Body of pancreas (tissue), 4 donors: ENCODE measurements around the gene UBE2L3. TPM values are rescaled to one million over a fixed set of nuclear protein-coding genes. Genes with fewer than 3 reads are reported as not detected.
"Not testable (repeated sequence)": the region's sequence is repeated elsewhere in the genome, so short reads cannot be mapped to it uniquely, and the experiment has no call there.

Source experiments
- ATAC-seq: fragments of 150-250 bp; one replicate; pipeline ENCODE4 v1.9.1; 2016
- DNase-seq, 4 donors: peaks; one replicate each; pipeline ENCODE4 v3.0.0-alpha.2; 2019
- H3K27ac ChIP-seq, 4 donors: fragments of 200-600 bp; sonication (generic); 1 replicate in 3 of 4; 2 replicates in 1 of 4; pipeline versions ENCODE4 v1.5.1 to v1.6.1; 2016 to 2019; ENCODE audit warnings: mild to moderate bottlenecking in 1 of 4, mixed read lengths in 1 of 4, moderate library complexity in 1 of 4
- H3K27me3 ChIP-seq, 2 donors: fragments of 200-600 bp; sonication (generic); one replicate each; pipeline ENCODE4 v1.6.0; 2016; ENCODE audit warnings: mild to moderate bottlenecking in 1 of 2
- H3K36me3 ChIP-seq, 2 donors: fragments of 200-600 bp; sonication (generic); replicated peaks in 1 of 2; 2 replicates each; pipeline ENCODE4 v1.5.1; 2016; ENCODE audit warnings: low read depth in 2 of 2; ENCODE audit not compliant: insufficient read depth in 1 of 2
- H3K4me1 ChIP-seq: fragments of 200-600 bp; sonication (generic); one replicate; pipeline ENCODE4 v1.6.0; 2016
- H3K4me3 ChIP-seq, 2 donors: fragments of 200-600 bp; sonication (generic); 1 replicate in 1 of 2; 2 replicates in 1 of 2; pipeline ENCODE4 v1.5.1; 2016 to 2019
- H3K9me3 ChIP-seq, 3 donors: fragments of 200-600 bp; sonication (generic); 1 replicate in 2 of 3; 2 replicates in 1 of 3; pipeline ENCODE4 v1.5.1; 2016
- POLR2A ChIP-seq, 3 donors: fragments of 450-650 bp; IDR thresholded peaks; one replicate each; pipeline ENCODE4 v1.6.1; 2016; ENCODE audit warnings: antibody characterized with exemption in 3 of 3, mild to moderate bottlenecking in 2 of 3
- WGBS, 2 donors: methylation state at CpG; one replicate each; pipeline ENCODE4 v1.1.5; 2017; 5-methylcytosine and 5-hydroxymethylcytosine counted together
- intact Hi-C: fragments of 100-400 bp; cut with DNase I; formaldehyde crosslinking; loops from one replicate; pipeline ENCODE4 v1.15.1; 2023
- total RNA-seq, 2 donors: library from RNA; depleted of rRNA; stranded (reverse); fragments of >200 nt; gene quantifications; one replicate each; pipeline ENCODE4 v1.1.0, GENCODE V29; 2016
- TF ChIP-seq, protein P1 (sequence below), 7 experiments: fragments of 450-650 bp in 4 of 7; fragments of 200-600 bp in 3 of 7; sonication (generic) in 3 of 7; IDR thresholded peaks; one replicate each; pipeline ENCODE4 v1.5.1; 2016 to 2019; ENCODE audit warnings: antibody characterized with exemption in 7 of 7

The UBE2L3 gene
- total RNA-seq, 2 donors from 2014 or later: 17.4 to 33.3 TPM

DNA sequence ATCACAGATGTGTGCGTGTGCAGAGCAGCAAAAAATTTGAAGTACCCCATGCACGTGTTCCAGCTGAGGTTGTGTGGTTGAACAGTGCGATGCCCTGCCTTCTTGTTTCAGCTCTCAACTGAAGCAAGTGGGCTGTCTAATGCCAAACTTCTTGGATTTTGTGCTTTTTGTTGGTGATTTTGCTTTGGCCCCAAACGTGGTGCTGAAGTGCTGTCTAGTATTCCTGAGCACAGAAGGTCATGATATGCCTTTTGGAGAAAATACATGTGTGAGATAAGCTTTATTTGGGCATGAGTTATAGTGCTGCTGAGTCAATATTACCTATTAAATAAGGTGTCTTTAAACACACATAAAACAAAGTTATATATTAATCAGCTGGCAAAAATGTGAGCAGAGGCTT lies 48.2 kb downstream of the UBE2L3 start:
- Histone ChIP-seq H3K27me3 (no peaks in the 10 kb centered on the region), H3K9me3 (no peaks in the 10 kb centered on the region), H3K36me3 (peaks cover 0 to 7% of the 10 kb centered on the region in 2 donors), H3K27ac (peak overlapping the region in 1 of 4 donors; percentile 31), H3K4me1 (peaks cover 28% of the 10 kb centered on the region), H3K4me3 (no peak overlapping the region)
- DNase-seq (no peak), ATAC-seq (no peak)
- WGBS, 2 donors: 32 to 44% methylated on average over 4 of the region's 4 CpGs
- intact Hi-C loops: no loop called here
- TF ChIP-seq, protein P1, sequence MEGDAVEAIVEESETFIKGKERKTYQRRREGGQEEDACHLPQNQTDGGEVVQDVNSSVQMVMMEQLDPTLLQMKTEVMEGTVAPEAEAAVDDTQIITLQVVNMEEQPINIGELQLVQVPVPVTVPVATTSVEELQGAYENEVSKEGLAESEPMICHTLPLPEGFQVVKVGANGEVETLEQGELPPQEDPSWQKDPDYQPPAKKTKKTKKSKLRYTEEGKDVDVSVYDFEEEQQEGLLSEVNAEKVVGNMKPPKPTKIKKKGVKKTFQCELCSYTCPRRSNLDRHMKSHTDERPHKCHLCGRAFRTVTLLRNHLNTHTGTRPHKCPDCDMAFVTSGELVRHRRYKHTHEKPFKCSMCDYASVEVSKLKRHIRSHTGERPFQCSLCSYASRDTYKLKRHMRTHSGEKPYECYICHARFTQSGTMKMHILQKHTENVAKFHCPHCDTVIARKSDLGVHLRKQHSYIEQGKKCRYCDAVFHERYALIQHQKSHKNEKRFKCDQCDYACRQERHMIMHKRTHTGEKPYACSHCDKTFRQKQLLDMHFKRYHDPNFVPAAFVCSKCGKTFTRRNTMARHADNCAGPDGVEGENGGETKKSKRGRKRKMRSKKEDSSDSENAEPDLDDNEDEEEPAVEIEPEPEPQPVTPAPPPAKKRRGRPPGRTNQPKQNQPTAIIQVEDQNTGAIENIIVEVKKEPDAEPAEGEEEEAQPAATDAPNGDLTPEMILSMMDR (IDR thresholded peaks at IDR 0.05): no peak
- no peak for TF ChIP-seq POLR2A (IDR thresholded peaks at IDR 0.05)

DNA sequence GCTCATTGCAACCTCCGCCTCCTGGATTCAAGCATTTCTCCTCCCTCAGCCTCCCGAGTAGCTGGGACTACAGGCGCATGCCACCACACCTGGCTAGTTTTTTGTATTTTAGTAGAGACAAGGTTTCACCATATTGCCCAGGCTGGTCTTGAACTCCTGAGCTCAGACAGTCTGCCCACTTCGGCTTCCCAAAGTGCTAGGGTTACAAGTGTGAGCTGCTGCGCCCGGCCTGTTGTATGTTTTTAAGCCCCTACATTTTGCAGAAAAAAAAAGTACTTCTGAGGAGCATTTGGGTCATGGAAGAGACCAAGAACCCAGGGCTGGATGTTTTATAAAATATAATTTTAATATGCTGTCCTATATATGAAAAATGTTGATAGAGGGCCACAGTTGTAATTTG lies 49.8 kb downstream of the UBE2L3 start:
- ATAC-seq, H3K27me3 ChIP-seq, H3K4me3 ChIP-seq, DNase-seq, H3K27ac ChIP-seq, H3K9me3 ChIP-seq, intact Hi-C loops, H3K36me3 ChIP-seq: not testable (repeated sequence)
- peaks cover 30% of the 10 kb centered on the region for H3K4me1 ChIP-seq
- WGBS, 2 donors: 93 to 96% methylated on average over 6 of the region's 6 CpGs

DNA sequence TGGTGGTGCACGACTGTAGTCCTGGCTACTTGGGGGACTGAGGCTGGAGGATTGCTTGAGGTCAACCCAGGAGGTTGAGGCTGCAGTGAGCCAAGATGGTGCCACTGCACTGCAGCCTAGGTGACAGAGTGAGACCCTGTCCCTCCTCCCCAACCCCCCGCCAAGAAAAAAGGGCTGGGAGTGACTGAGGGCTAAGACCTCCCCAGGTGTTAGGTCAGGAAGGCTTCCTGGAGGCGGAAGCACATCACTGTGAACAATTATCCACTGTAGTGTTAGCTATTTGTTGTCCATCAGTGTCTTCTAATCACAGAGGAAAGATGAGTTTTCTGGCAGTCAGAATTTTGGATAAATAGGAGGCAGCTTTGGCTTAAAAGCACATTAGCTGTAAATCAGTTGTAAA lies 53.5 kb downstream of the UBE2L3 start:
- H3K4me1 ChIP-seq: peaks cover 33% of the 10 kb centered on the region
- no peaks in the 10 kb centered on the region for H3K9me3 ChIP-seq
- TF ChIP-seq, protein P1 (IDR thresholded peaks at IDR 0.05): no peak
- no peak for TF ChIP-seq POLR2A (IDR thresholded peaks at IDR 0.05)
- no peaks in the 10 kb centered on the region for H3K27me3 ChIP-seq
- intact Hi-C loops: no loop called here
- H3K4me3 ChIP-seq: no peak overlapping the region
- ATAC-seq (no peak), DNase-seq (no peak)
- no peak overlapping the region for H3K27ac ChIP-seq
- no peaks in the 10 kb centered on the region for H3K36me3 ChIP-seq
- 78 to 100% methylated on average over 1 to 3 of the region's 3 CpGs for WGBS, 2 donors

DNA sequence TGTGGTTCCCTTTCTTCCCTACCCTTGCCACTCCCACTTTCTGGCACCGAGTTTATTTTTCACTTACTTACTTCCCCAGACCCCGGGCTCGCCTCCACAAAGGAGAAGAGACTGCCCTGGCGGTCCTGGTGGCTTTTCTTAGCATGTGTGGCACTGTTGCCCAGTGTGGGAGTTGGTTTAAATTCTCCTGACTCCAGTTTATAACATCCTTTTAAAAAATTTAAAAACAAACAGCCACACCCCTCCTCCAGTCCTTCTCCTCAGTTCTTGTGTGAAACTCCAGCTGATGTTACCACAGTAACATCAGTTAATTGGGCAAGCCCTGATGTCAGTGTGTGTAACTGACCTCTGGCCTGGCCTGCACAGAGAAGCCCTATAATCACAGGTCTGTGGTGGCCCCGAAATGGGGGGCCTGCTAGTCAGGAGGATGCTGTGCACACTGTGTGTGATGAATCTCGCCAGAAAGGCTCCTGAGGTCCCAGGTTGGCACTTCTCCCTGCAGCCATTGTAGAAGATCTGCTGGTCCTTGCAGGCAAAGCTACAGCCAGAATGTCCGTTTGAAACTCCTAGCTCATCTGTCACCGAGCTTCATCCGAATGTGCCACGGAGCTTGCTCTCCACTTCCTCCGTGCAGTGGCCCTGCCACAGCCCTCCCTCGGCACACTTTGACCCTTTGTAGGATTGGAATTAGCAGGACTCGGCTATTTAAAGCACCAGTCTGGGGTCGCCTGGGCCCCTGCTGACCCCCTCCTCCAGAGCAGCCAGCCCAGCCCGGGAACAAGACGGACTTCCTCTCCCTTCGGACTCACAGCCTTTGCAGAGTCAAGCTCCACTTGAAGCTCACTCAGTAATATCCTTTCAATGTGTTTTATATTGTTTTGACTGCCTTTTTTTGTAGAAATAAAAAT lies 54.8 kb downstream of the UBE2L3 start:
- Histone ChIP-seq H3K36me3 (no peaks in the 10 kb centered on the region), H3K4me1 (peaks cover 34% of the 10 kb centered on the region), H3K9me3 (no peaks in the 10 kb centered on the region), H3K4me3 (no peak overlapping the region), H3K27ac (no peak overlapping the region), H3K27me3 (no peaks in the 10 kb centered on the region)
- intact Hi-C loops: no loop called here
- DNase-seq (no peak), ATAC-seq (no peak)
- TF ChIP-seq POLR2A (IDR thresholded peaks at IDR 0.05): no peak
- TF ChIP-seq, protein P1 (IDR thresholded peaks at IDR 0.05): no peak
- WGBS, 2 donors: 77 to 84% methylated on average over 17 of the region's 17 CpGs

DNA sequence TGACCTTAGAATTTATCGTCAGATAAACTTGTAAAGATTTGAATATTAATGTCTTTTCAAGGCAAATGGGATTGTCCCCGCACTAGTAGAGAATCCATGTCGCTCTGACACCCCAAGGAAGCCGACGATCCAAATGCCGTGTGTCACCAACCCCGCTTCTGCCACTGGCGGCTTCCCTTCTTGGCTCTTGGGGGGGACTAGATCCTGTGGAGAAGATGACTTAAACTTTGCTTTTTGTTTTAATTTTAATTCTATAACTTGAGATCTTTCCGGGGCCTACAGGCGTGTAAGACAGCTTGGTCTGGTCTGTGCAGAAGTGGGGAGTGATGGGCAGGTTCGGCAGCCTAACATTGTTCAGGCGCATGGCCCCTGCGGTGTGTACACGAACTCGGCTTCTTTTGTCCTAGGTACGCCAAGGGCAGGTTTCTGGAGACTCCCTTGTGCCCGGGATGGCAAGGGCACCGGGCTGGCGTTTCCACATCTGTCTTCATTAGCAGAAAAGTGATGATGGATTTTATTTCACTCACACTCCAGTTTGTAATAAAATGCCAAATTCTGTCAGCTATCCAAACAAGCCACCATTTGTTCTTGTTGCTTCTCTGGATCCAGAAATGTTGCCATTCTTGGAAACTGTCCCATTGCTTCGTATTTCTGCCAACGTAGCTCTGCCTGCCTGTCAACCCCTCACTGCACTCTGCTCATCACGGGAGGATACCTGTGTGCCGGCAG lies 55.6 kb downstream of the UBE2L3 start:
- no peak overlapping the region for H3K4me3 ChIP-seq
- H3K27me3 ChIP-seq: no peaks in the 10 kb centered on the region
- H3K36me3 ChIP-seq: no peaks in the 10 kb centered on the region
- H3K4me1 ChIP-seq: peaks cover 39% of the 10 kb centered on the region
- intact Hi-C loops: no loop called here
- DNase-seq: no peak
- no peaks in the 10 kb centered on the region for H3K9me3 ChIP-seq
- no peak for ATAC-seq
- no peak for TF ChIP-seq POLR2A (IDR thresholded peaks at IDR 0.05)
- TF ChIP-seq, protein P1 (IDR thresholded peaks at IDR 0.05): no peak
- 76 to 78% methylated on average over 23 of the region's 23 CpGs for WGBS, 2 donors
- no peak overlapping the region for H3K27ac ChIP-seq
